Neural progenitor cell (in vitro differentiated cells): ENCODE measurements around the gene IFIT2.

Experiments
- EZH2 ChIP-seq: fragments of 200-600 bp; sonication (generic); IDR thresholded peaks from 2 replicates; pipeline ENCODE4 v1.6.1; 2017; ENCODE audit warnings: antibody characterized with exemption, mild to moderate bottlenecking, moderate library complexity
- EZH2phosphoT487 ChIP-seq: fragments of 200-600 bp; sonication (generic); IDR thresholded peaks from 2 replicates; pipeline ENCODE4 v1.6.1; 2017; ENCODE audit warnings: antibody characterized with exemption
- TF ChIP-seq, protein P1 (sequence below): fragments of 200-600 bp; sonication (generic); IDR thresholded peaks from 2 replicates; pipeline ENCODE4 v1.5.1; 2017; ENCODE audit warnings: antibody characterized with exemption, mild to moderate bottlenecking

DNA sequence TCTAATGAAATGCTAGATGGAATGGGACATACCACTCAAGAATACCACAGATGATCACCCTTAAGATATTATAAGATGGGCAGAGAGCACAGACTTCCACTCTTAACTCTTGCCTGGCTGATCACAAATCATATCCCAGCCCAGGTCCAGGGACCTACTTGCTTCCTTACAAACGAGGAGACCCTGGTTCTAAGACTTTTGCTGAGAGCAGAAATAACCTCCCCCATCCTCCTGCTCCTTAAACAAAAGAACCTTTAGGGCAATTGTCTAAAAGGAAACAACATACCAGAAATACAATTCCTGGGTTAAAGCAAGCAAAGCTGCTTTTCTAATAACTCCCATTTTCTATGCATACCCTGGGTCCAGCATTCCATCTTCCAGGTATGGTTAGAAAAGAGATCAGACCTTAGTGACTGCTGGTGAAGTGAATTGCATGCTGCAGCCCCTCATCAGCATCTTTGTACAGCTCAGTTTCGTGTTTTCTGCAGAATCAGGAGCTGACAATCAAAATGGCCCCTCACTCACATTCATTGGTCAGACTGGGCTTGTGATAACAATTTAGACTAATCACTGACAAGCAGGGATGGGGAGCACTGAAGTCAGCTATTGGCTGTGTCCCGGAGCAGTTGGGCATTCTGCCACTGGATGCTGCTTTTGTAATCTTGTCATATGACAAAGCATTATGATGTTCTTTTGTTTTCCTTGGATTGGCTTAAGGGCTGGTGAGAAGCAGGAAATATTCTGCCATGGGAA is 40.5 kb downstream of the IFIT2 start:
- TF ChIP-seq, protein P1, sequence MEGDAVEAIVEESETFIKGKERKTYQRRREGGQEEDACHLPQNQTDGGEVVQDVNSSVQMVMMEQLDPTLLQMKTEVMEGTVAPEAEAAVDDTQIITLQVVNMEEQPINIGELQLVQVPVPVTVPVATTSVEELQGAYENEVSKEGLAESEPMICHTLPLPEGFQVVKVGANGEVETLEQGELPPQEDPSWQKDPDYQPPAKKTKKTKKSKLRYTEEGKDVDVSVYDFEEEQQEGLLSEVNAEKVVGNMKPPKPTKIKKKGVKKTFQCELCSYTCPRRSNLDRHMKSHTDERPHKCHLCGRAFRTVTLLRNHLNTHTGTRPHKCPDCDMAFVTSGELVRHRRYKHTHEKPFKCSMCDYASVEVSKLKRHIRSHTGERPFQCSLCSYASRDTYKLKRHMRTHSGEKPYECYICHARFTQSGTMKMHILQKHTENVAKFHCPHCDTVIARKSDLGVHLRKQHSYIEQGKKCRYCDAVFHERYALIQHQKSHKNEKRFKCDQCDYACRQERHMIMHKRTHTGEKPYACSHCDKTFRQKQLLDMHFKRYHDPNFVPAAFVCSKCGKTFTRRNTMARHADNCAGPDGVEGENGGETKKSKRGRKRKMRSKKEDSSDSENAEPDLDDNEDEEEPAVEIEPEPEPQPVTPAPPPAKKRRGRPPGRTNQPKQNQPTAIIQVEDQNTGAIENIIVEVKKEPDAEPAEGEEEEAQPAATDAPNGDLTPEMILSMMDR, result no peak
- no peak for TF ChIP-seq EZH2
- no peak for TF ChIP-seq EZH2phosphoT487
